ENCODE measurements around the gene PCLO.

PCLO gene

GRCh38 chr7:83072576-83073517, 89.8 kb downstream of the PCLO start:
- FAIRE-seq (no peak), DNase-seq (ENCODE audit: insufficient read length, low spot score) (no peak)
- TF ChIP-seq PAX5 (IDR thresholded peaks at IDR 0.05; ENCODE audit: insufficient read depth, low read length, severe bottlenecking): no peak
- no peak for TF ChIP-seq POLR2AphosphoS5 (IDR thresholded peaks at IDR 0.05; ENCODE audit: low read depth, low read length)
- no peak for TF ChIP-seq POU2F2 (IDR thresholded peaks at IDR 0.05; ENCODE audit: low read depth, low read length)
- no peak for TF ChIP-seq POLR2A (IDR thresholded peaks at IDR 0.05; ENCODE audit: low read depth, low read length)

- DNase-seq (ENCODE audit: insufficient read length, low spot score) (no peak), FAIRE-seq (no peak)
- no peak for TF ChIP-seq POLR2A (IDR thresholded peaks at IDR 0.05; ENCODE audit: low read depth, low read length)
- TF ChIP-seq POU2F2 (IDR thresholded peaks at IDR 0.05; ENCODE audit: low read depth, low read length): no peak
- TF ChIP-seq PAX5 (IDR thresholded peaks at IDR 0.05; ENCODE audit: insufficient read depth, low read length, severe bottlenecking): no peak
- TF ChIP-seq SPI1 (IDR thresholded peaks at IDR 0.05; ENCODE audit: low read depth, low read length): no peak
- no peak for TF ChIP-seq TAF1 (IDR thresholded peaks at IDR 0.05; ENCODE audit: low read depth, low read length)
- no peak for TF ChIP-seq POLR2AphosphoS5 (IDR thresholded peaks at IDR 0.05; ENCODE audit: low read depth, low read length)
Observed at GRCh38 chr7:83065714-83066113, 97.0 kb downstream of the PCLO start.

GRCh38 chr7:83060218-83060617, 102.5 kb downstream of the PCLO start:
- DNase-seq (ENCODE audit: insufficient read length, low spot score): no peak
- no peak for TF ChIP-seq POU2F2 (IDR thresholded peaks at IDR 0.05; ENCODE audit: low read depth, low read length)
- no peak for TF ChIP-seq SPI1 (IDR thresholded peaks at IDR 0.05; ENCODE audit: low read depth, low read length)
- TF ChIP-seq POLR2A (IDR thresholded peaks at IDR 0.05; ENCODE audit: low read depth, low read length): no peak
- TF ChIP-seq POLR2AphosphoS5 (IDR thresholded peaks at IDR 0.05; ENCODE audit: low read depth, low read length): no peak
- TF ChIP-seq PAX5 (IDR thresholded peaks at IDR 0.05; ENCODE audit: insufficient read depth, low read length, severe bottlenecking): no peak
- TF ChIP-seq TAF1 (IDR thresholded peaks at IDR 0.05; ENCODE audit: low read depth, low read length): no peak
- FAIRE-seq: no peak

GRCh38 chr7:83058667-83059066, 104.0 kb downstream of the PCLO start:
- FAIRE-seq (no peak), DNase-seq (ENCODE audit: insufficient read length, low spot score) (no peak)
- no peak for TF ChIP-seq SPI1 (IDR thresholded peaks at IDR 0.05; ENCODE audit: low read depth, low read length)
- TF ChIP-seq POLR2A (IDR thresholded peaks at IDR 0.05; ENCODE audit: low read depth, low read length): no peak
- no peak for TF ChIP-seq TAF1 (IDR thresholded peaks at IDR 0.05; ENCODE audit: low read depth, low read length)
- no peak for TF ChIP-seq POLR2AphosphoS5 (IDR thresholded peaks at IDR 0.05; ENCODE audit: low read depth, low read length)
- no peak for TF ChIP-seq POU2F2 (IDR thresholded peaks at IDR 0.05; ENCODE audit: low read depth, low read length)
- TF ChIP-seq PAX5 (IDR thresholded peaks at IDR 0.05; ENCODE audit: insufficient read depth, low read length, severe bottlenecking): no peak

- TF ChIP-seq POLR2A (IDR thresholded peaks at IDR 0.05; ENCODE audit: low read depth, low read length): no peak
- no peak for TF ChIP-seq PAX5 (IDR thresholded peaks at IDR 0.05; ENCODE audit: insufficient read depth, low read length, severe bottlenecking)
- no peak for TF ChIP-seq POLR2AphosphoS5 (IDR thresholded peaks at IDR 0.05; ENCODE audit: low read depth, low read length)
- TF ChIP-seq POU2F2 (IDR thresholded peaks at IDR 0.05; ENCODE audit: low read depth, low read length): no peak
- no peak for TF ChIP-seq TAF1 (IDR thresholded peaks at IDR 0.05; ENCODE audit: low read depth, low read length)
- TF ChIP-seq SPI1 (IDR thresholded peaks at IDR 0.05; ENCODE audit: low read depth, low read length): no peak
- FAIRE-seq (no peak), DNase-seq (ENCODE audit: insufficient read length, low spot score) (no peak)
Observed at GRCh38 chr7:83055197-83055596, 107.5 kb downstream of the PCLO start.

GRCh38 chr7:83054472-83054871, 108.2 kb downstream of the PCLO start:
- FAIRE-seq: no peak
- DNase-seq (ENCODE audit: insufficient read length, low spot score): no peak
- TF ChIP-seq POLR2AphosphoS5 (IDR thresholded peaks at IDR 0.05; ENCODE audit: low read depth, low read length) (no peak), PAX5 (IDR thresholded peaks at IDR 0.05; ENCODE audit: insufficient read depth, low read length, severe bottlenecking) (no peak), TAF1 (IDR thresholded peaks at IDR 0.05; ENCODE audit: low read depth, low read length) (no peak), SPI1 (IDR thresholded peaks at IDR 0.05; ENCODE audit: low read depth, low read length) (no peak), POU2F2 (IDR thresholded peaks at IDR 0.05; ENCODE audit: low read depth, low read length) (no peak), POLR2A (IDR thresholded peaks at IDR 0.05; ENCODE audit: low read depth, low read length) (no peak)

- no peak for TF ChIP-seq TAF1 (IDR thresholded peaks at IDR 0.05; ENCODE audit: low read depth, low read length)
- TF ChIP-seq POLR2A (IDR thresholded peaks at IDR 0.05; ENCODE audit: low read depth, low read length): no peak
- no peak for FAIRE-seq
- DNase-seq (ENCODE audit: insufficient read length, low spot score): no peak
Observed at GRCh38 chr7:83053965-83054364, 108.7 kb downstream of the PCLO start.

GRCh38 chr7:83040484-83040883, 122.2 kb downstream of the PCLO start:
- DNase-seq (ENCODE audit: insufficient read length, low spot score) (no peak), FAIRE-seq (no peak)
- TF ChIP-seq TAF1 (IDR thresholded peaks at IDR 0.05; ENCODE audit: low read depth, low read length): no peak

GRCh38 chr7:83038787-83039186, 123.9 kb downstream of the PCLO start:
- DNase-seq (ENCODE audit: insufficient read length, low spot score) (no peak), FAIRE-seq (no peak)
- TF ChIP-seq POLR2AphosphoS5 (IDR thresholded peaks at IDR 0.05; ENCODE audit: low read depth, low read length) (no peak), PAX5 (IDR thresholded peaks at IDR 0.05; ENCODE audit: insufficient read depth, low read length, severe bottlenecking) (no peak)

- FAIRE-seq (no peak), DNase-seq (ENCODE audit: insufficient read length, low spot score) (no peak)
- TF ChIP-seq PAX5 (IDR thresholded peaks at IDR 0.05; ENCODE audit: insufficient read depth, low read length, severe bottlenecking) (no peak), POU2F2 (IDR thresholded peaks at IDR 0.05; ENCODE audit: low read depth, low read length) (no peak), TAF1 (IDR thresholded peaks at IDR 0.05; ENCODE audit: low read depth, low read length) (no peak), POLR2AphosphoS5 (IDR thresholded peaks at IDR 0.05; ENCODE audit: low read depth, low read length) (no peak), SPI1 (IDR thresholded peaks at IDR 0.05; ENCODE audit: low read depth, low read length) (no peak), POLR2A (IDR thresholded peaks at IDR 0.05; ENCODE audit: low read depth, low read length) (no peak)
Observed at GRCh38 chr7:83036721-83037380, 125.8 kb downstream of the PCLO start.

Measured in GM12891 (cell line).